ENCODE results near the gene GATC. TPM values are rescaled to one million over a fixed set of nuclear protein-coding genes. Genes with fewer than 3 reads are reported as not detected.

GATC gene
- total and polyA plus RNA-seq, 2 experiments from 2014 or later, result 18.5 to 20.1 TPM

DNA sequence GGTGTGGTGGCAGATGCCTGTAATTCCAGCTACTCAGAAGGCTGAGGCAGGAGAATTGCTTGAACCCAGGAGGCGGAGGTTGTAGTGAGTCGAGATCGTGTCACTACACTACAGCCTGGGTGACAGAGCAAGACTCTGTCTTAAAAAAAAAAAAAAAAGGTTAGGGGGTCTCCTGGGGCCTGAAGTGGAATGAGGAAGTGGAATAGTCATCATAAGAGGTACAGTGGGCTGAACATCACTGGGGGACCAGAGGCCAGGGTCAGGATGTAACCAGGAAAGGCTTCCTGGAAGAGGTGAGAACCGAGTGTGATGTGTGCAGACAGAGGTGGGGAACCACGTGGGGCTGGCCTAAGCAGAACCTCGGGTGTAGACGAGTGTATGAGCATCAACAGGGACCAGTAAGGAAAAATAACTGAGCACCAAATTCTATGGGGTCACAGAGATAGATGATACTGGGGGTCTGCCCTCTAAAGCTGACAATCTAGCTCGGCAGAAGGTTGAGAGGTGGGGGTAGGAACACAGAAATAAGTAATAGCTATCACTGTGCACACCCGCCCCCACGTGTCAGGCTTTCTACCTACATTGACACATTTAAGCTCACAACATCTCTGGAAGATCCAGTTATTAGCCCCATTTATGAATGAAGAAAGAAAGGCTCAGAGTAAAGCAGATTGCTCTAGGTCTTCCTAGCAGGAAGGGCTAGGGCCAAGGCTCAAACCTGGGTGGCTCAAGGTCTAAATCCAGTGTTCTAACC is 13.3 kb upstream of the GATC start:
- H3K27me3 ChIP-seq (ENCODE audit: insufficient read depth), result no peaks in the 10 kb centered on the region
- H3K4me1 ChIP-seq (ENCODE audit: insufficient read depth), result no peaks in the 10 kb centered on the region
- H3K79me2 ChIP-seq (replicated peaks; ENCODE audit: insufficient read depth), result no peaks in the 10 kb centered on the region
- TF ChIP-seq, protein P1, sequence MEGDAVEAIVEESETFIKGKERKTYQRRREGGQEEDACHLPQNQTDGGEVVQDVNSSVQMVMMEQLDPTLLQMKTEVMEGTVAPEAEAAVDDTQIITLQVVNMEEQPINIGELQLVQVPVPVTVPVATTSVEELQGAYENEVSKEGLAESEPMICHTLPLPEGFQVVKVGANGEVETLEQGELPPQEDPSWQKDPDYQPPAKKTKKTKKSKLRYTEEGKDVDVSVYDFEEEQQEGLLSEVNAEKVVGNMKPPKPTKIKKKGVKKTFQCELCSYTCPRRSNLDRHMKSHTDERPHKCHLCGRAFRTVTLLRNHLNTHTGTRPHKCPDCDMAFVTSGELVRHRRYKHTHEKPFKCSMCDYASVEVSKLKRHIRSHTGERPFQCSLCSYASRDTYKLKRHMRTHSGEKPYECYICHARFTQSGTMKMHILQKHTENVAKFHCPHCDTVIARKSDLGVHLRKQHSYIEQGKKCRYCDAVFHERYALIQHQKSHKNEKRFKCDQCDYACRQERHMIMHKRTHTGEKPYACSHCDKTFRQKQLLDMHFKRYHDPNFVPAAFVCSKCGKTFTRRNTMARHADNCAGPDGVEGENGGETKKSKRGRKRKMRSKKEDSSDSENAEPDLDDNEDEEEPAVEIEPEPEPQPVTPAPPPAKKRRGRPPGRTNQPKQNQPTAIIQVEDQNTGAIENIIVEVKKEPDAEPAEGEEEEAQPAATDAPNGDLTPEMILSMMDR (conservative IDR thresholded peaks at IDR 0.05; ENCODE audit: low read depth in 2 of 2), result peak in 1 of 2 experiments; percentile 25; a peak in 2 of 4 replicates
- TF ChIP-seq JUNB (IDR thresholded peaks at IDR 0.05; ENCODE audit: unreplicated experiment), result no peak
- H3K9me2 ChIP-seq (ENCODE audit: insufficient read depth), result no peaks in the 10 kb centered on the region
- Mint-ChIP-seq H3K4me1 (peaks cover 8% of the 10 kb centered on the region), H3K36me3 (ENCODE audit: low read depth) (no peaks in the 10 kb centered on the region), H3K4me3 (no peak overlapping the region), H3K27me3 (ENCODE audit: insufficient read depth, low read depth, poor library complexity) (peaks cover 15% of the 10 kb centered on the region), H3K27ac (no peak overlapping the region), H3K9me3 (peaks cover 4% of the 10 kb centered on the region; the same call in 2 of the 3 replicates)
- no peak overlapping the region for H2AFZ ChIP-seq
- no peak for DNase-seq (ENCODE audit: low spot score)
- H3K4me3 ChIP-seq, result no peak overlapping the region
- H4K20me1 ChIP-seq (replicated peaks; ENCODE audit: insufficient read depth), result no peaks in the 10 kb centered on the region
- no peak overlapping the region for H3K4me2 ChIP-seq
- H3K36me3 ChIP-seq (ENCODE audit: insufficient read depth), result no peaks in the 10 kb centered on the region
- no peak overlapping the region for H3K27ac ChIP-seq (ENCODE audit: low read depth)
- 0 out of 2 replicates have a peak, but pooled peaks cover 2% of the 10 kb centered on the region for H3F3A ChIP-seq (replicated peaks; ENCODE audit: low read depth)
- no peak for ATAC-seq

DNA sequence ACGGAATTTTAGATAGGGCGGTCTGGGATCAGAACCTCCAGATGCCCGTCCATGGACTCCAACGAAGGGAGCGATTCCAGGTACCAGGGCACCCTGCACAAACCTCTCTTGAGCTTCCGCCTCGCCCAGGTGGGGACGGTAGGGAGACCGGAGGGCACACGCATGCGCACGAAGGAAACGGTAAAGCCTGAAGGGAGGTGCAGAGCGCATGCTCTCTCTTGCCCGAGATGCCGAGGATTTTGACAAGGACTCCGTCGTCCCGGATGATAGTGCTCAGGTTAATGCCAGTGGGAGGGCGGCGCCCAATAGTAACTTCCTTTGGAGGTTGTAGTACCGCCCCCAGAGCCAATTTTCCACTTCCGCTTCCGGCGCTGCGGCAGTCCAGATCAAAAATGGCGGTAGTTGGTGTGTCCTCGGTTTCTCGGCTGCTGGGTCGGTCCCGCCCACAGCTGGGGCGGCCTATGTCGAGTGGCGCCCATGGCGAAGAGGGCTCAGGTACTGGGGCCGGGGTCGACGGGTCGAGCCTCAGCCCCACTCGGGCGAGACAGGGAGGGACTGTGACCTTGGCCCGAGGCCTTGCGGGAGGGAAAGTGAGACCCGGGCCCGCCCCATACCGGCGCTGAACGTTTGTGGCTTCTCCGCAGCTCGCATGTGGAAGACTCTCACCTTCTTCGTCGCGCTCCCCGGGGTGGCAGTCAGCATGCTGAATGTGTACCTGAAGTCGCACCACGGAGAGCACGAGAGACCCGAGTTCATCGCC is 8.3 kb upstream of the GATC start, which contains the start of gene COX6A1:
COX6A1 (plus strand) TSS at position 379 of the 760 bp plus-strand sequence; CDS start at position 393, 14 bp downstream.
- Mint-ChIP-seq H3K36me3 (ENCODE audit: low read depth) (peaks cover 27% of the 10 kb centered on the region), H3K27ac (peak within 1 kb of the TSS; percentile 87)
- peak; percentile 94 for ATAC-seq

More for the DNA sequence above, 8.3 kb upstream of the GATC start, which contains the start of gene COX6A1:
- H3K4me3 Mint-ChIP-seq, result peak within 1 kb of the TSS; percentile 89
- Histone ChIP-seq H3K4me2 (peak within 1 kb of the TSS; percentile 96), H3K27me3 (ENCODE audit: insufficient read depth) (no peaks in the 10 kb centered on the region), H3K27ac (ENCODE audit: low read depth) (peak within 1 kb of the TSS; percentile 29; the same call in 1 of the 2 replicates), H3K36me3 (ENCODE audit: insufficient read depth) (peaks cover 17% of the 10 kb centered on the region), H3K4me3 (peak within 1 kb of the TSS; percentile 86), H3K9me2 (ENCODE audit: insufficient read depth) (no peaks in the 10 kb centered on the region), H4K20me1 (replicated peaks; ENCODE audit: insufficient read depth) (peaks cover 34% of the 10 kb centered on the region), H3K79me2 (replicated peaks; ENCODE audit: insufficient read depth) (peaks cover 34% of the 10 kb centered on the region), H3F3A (replicated peaks; ENCODE audit: low read depth) (peaks cover 13% of the 10 kb centered on the region), H2AFZ (peak within 1 kb of the TSS; percentile 33), H3K4me1 (ENCODE audit: insufficient read depth) (peaks cover 5% of the 10 kb centered on the region)
- no peaks in the 10 kb centered on the region for H3K9me3 Mint-ChIP-seq
- peaks cover 8% of the 10 kb centered on the region for H3K4me1 Mint-ChIP-seq
- TF ChIP-seq EZH2phosphoT487 (IDR thresholded peaks at IDR 0.05; ENCODE audit: unreplicated experiment) (no peak), EZH2 (IDR thresholded peaks at IDR 0.05; ENCODE audit: low read depth, unreplicated experiment) (no peak), CREB1 (CRISPR knock-in tag; IDR thresholded peaks at IDR 0.05; ENCODE audit: low read depth) (no peak), NANOG (IDR thresholded peaks at IDR 0.05; ENCODE audit: borderline replicate concordance) (peak; percentile 55; the same call in 1 of the 2 replicates), POLR2AphosphoS5 (IDR thresholded peaks at IDR 0.05; ENCODE audit: low read depth) (peak; percentile 89), ZNF331 (CRISPR knock-in tag; IDR thresholded peaks at IDR 0.05; ENCODE audit: low read depth) (no peak), ZNF114 (CRISPR knock-in tag; IDR thresholded peaks at IDR 0.05) (no peak), JUNB (IDR thresholded peaks at IDR 0.05; ENCODE audit: unreplicated experiment) (no peak)
- TF ChIP-seq, protein P2, sequence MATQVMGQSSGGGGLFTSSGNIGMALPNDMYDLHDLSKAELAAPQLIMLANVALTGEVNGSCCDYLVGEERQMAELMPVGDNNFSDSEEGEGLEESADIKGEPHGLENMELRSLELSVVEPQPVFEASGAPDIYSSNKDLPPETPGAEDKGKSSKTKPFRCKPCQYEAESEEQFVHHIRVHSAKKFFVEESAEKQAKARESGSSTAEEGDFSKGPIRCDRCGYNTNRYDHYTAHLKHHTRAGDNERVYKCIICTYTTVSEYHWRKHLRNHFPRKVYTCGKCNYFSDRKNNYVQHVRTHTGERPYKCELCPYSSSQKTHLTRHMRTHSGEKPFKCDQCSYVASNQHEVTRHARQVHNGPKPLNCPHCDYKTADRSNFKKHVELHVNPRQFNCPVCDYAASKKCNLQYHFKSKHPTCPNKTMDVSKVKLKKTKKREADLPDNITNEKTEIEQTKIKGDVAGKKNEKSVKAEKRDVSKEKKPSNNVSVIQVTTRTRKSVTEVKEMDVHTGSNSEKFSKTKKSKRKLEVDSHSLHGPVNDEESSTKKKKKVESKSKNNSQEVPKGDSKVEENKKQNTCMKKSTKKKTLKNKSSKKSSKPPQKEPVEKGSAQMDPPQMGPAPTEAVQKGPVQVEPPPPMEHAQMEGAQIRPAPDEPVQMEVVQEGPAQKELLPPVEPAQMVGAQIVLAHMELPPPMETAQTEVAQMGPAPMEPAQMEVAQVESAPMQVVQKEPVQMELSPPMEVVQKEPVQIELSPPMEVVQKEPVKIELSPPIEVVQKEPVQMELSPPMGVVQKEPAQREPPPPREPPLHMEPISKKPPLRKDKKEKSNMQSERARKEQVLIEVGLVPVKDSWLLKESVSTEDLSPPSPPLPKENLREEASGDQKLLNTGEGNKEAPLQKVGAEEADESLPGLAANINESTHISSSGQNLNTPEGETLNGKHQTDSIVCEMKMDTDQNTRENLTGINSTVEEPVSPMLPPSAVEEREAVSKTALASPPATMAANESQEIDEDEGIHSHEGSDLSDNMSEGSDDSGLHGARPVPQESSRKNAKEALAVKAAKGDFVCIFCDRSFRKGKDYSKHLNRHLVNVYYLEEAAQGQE (IDR thresholded peaks at IDR 0.05; ENCODE audit: unreplicated experiment), result no peak
- TF ChIP-seq, protein P3, sequence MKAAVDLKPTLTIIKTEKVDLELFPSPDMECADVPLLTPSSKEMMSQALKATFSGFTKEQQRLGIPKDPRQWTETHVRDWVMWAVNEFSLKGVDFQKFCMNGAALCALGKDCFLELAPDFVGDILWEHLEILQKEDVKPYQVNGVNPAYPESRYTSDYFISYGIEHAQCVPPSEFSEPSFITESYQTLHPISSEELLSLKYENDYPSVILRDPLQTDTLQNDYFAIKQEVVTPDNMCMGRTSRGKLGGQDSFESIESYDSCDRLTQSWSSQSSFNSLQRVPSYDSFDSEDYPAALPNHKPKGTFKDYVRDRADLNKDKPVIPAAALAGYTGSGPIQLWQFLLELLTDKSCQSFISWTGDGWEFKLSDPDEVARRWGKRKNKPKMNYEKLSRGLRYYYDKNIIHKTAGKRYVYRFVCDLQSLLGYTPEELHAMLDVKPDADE (IDR thresholded peaks at IDR 0.05), result peak; percentile 83
- TF ChIP-seq, protein P1 (conservative IDR thresholded peaks at IDR 0.05; ENCODE audit: low read depth in 2 of 2), result 0 out of 4 replicates have a peak, but pooled peaks of 1 of the 2 experiments have one; percentile 21
- H3K27me3 Mint-ChIP-seq (ENCODE audit: insufficient read depth, low read depth, poor library complexity), result peaks cover 9% of the 10 kb centered on the region
- DNase-seq (ENCODE audit: low spot score), result peak; percentile 100
